Measurements from ENCODE around the gene LGALS7B.
"Not testable (repeated sequence)": the region's sequence is repeated elsewhere in the genome, so short reads cannot be mapped to it uniquely, and the experiment has no call there.

Gene LGALS7B

DNA sequence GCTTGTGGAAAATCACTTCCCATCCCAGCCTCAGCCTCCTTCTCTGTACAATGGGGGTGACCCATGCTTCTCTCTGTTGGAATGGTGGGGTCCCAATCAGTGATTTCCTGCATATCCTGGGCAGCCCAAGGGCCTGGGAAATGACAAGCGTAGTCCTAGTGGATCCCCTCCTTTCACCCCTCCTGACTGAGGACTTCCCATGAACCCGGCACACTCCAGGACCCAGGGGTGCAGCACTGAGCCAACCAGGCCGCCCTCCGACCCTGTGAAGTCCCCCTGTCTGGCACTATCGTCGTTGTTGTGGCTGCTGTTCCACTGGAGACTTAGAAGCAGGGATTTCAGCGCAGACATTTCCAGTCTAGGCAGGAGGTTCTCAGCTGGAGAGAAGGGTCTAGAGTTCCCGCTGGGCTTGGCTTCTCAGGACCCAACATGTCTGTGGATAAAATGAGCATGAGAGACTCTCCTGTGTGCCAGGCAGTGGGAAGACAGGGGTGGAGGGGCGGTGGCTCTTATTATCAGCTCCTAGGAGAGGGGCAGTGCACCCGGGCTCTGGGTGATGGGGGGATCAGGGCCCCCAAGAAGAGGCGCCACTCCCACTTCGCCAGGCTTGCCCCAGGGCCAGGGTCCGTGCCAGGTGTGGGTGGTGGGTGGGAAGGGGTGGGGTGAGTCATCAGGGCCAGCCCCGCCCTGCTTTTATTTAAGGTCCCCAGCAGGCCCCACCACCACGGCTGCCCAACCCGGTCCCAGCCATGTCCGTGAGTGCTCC, at the start of gene LGALS7B:
Gene LGALS7B, plus strand, starts transcription at position 723 of the 766 bp plus-strand sequence. Its CDS starts 27 bp downstream, at position 750.
- no peak for DNase-seq (ENCODE audit: low read depth)

DNA sequence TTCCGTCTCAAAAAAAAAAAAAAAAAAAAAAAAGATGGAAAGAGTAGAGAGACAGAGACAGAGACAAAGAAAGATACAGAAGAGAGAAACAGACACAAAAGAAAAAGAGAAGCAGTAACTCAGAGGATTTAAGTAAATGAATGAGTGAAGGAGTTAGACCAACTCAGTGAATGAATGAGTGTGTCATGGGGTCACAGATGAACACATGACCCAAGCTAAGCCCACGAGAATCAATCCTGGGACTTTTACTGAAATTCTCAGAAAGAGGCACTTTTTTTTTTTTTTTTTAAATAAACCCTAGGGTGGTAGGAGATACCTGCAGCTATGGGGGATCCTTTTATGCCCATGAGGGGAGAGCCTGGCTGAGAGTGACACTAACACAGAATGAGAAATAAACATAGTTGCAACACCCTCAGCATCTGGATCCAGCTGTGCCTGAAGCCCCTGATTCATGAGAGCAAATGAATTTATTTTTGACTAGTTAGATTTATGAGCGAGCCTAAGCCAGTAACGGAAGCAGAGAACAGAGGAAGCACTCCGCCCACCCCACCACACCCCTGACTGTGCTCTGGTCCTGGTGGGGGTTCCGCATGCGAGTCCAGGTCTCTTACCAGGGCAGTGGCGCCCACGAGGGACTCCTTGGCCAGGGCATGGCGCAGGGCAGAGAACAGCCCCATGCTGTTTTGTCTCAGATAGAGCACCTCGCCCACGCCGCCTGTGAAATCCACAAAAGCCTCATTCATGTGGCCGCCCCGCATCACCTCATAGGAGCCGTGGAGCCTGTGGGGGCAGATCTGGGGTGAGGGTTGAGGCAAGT, 49.4 kb upstream of the LGALS7B start:
- DNase-seq (ENCODE audit: low read depth), result no peak

DNA sequence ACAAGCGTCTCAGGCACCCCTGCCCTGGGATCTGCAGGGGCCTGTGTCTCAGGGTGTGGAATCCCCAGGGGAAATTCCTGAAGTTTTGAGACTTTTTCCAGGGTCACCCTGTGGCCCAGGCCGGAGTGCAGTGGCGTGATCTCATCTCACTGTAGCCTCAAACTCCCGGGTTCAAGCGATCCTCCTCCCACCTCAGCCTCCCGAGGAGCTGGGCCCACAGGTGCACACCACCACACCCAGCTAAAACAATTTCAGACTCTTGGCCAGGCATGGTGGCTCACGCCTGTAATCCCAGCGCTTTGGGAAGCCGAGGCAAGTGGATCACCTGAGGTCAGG, 48.8 kb upstream of the LGALS7B start:
- DNase-seq (ENCODE audit: low read depth), result no peak

DNA sequence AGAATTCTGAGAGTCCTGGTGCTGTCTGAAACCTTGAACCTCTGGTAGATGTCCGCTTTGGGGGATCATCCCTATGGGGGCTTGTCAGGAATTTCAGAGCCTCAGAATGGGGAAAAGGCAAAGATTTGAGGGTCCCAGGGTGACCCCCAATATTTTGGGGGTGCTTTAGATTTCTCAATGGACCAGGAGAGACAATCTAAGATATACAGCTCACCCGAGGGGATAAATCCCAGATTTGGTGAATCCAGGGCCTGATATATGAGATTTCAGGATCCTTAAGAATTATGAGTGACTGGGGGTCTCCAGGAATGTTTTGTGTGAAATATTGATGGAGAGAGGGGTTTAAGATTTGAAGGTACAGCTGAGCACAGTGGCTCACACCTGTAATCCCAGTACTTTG, 48.1 kb upstream of the LGALS7B start:
- no peak for DNase-seq (ENCODE audit: low read depth)

DNA sequence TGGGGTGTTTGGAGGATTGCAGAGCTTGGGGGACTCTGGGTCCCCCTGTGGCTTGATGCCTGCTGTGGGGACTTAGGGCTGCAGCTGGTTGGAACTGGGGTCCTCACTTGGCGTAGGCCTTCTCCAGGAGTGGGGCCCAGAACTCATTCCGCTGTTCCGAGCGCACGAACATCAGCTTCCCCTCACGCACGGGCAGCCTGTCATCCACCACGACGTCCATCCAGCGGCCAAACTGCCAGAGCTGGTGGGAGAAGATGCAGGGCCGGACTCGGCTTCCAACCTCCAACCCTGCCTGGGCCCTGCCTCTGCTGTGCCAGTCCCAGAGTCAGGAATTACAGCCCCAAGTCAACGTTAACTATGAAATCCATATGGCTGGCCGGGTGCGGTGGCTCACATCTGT, 47.3 kb upstream of the LGALS7B start:
- DNase-seq (ENCODE audit: low read depth), result no peak

DNA sequence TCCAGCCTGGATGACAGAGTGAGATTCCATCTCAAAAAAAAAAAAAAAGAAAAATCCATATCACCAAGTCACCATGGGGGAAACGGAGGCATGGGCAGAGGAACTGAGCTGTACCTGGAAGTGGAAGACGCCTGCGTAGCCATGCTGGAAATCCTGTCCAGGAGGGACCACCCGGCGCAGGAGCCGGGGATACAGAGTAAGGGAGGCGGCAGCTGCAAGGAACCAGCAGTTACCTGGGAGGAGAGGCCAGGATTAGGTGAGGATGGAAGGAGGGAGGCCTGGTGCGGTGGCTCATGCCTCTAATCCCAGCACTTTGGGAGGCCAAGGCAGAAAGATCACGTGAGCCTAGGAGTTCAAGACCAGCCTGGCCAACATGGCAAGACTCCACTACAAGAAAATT, 46.7 kb upstream of the LGALS7B start:
- DNase-seq (ENCODE audit: low read depth), result no peak

DNA sequence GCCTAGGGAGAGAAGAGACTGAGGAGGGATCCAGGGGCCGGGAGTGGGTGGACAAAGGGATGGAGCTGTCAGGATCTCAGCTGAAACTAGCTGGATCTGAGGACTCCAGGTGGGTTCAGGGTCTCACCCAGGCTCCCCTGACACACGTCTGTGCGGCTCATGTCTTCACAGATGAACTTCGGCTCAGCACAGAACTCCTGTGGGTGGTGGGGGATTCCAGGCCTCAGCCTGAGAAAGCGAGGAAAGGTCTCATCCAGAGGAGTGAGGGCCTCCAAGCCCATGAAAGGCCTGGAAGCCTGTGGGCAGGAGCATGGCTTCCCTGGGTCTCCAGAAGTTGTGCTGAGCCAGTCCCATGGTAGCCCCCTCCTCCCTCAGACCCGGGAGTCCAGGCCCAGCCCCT, 46.1 kb upstream of the LGALS7B start:
- DNase-seq (ENCODE audit: low read depth), result no peak

DNA sequence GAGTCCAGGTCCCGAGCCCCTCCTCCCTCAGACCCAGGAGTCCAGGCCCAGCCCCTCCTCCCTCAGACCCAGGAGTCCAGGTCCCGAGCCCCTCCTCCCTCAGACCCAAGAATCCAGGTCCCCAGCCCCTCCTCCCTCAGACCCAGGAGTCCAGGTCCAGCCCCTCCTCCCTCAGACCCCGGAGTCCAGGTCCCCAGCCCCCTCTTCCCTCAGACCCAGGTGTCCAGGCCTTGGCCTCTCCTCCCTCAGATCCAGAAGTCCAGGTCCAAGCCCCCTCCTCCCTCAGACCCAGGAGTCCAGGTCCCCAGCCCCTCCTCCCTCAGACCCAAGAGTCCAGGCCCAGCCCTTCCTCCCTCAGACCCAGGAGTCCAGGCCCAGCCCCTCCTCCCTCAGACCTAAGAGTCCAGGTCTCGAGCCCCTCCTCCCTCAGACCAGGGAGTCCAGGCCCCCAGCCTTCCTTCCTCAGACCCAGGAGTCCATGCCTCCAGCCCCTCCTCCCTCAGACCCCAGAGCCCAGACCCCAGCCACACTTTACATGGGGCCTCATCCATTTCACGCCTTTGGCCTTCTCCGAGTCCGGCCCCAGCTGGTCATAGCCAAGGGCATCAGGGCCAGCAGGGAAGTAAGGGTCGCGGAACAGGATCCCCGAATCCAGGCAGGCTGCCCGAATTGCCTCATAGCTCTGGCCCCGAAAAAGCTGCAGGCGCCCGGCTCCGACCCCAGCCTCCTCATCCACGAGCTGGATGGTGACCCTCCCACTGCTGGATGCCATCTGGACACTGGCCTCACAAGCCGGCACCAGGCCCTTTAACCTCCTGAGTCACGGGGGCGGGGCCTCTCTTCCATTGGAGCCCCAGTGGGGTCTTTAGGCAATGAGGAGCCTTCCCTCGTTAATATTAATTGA, 45.4 kb upstream of the LGALS7B start:
- no peak for DNase-seq (ENCODE audit: low read depth)

DNA sequence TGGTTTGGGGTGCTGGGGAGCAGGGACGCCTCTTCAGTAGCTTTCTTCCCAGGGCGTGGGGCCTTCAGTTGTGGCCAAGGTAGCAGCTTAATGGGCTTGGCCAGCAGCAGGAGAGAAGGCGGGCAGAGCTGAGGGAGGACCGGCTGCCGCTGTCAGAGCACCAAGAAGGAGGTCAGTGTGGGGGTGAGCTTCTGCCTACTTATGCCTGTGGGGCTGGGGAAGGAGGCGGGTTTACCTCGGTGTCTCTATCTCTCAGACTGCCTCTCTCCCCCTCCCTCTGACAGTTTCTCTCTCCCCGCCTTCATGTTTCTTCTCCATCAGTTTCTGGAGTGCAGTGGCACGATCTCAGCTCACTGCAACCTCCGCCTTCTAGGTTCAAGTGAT, 44.7 kb upstream of the LGALS7B start, which contains the start of gene CAPN12:
Gene CAPN12, minus strand, starts transcription at position 177 of the 384 bp plus-strand sequence. CDS start 309 bp downstream, outside the sequence.
- DNase-seq (ENCODE audit: low read depth), result no peak

DNA sequence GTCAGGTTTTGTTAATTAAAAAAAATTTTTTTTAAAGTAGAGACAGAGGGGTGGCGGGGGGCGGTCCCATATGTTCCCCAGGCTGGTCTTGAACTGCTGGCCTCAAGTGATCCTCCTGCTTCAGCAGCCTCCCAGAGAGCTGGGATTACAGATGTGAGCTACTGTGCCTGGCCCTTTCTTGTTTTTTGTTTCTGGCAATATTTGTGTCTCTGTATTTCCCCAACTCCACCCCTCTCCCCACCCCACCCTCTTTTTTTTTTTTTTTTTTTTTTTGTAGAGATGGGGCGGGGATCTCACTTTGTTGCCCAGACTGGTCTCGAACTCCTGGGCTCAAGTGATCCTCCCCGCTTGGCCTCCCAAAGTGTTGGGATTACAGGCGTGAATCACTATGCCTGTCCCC, 44.1 kb upstream of the LGALS7B start:
- no peak for DNase-seq (ENCODE audit: low read depth)

DNA sequence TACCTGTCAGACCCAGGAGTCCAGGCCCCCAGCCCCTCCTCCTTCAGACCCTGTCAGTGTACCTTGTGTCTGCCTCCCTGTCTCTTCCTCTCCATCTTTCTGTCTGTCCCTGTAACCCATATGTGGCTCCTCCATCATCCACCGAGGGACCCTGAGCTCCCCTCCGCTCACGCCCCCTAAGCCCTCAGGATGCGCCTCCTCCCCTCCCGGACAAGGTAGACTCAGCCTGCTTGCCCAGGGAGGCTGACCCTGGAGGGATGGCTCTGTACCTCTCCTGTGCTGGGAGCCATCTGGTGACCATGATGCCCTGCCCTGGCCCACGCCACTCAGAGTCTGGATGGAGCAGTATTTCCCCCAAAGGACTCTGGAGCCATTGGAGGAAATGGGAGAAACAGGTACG, 43.7 kb upstream of the LGALS7B start:
- no peak for DNase-seq (ENCODE audit: low read depth)

DNA sequence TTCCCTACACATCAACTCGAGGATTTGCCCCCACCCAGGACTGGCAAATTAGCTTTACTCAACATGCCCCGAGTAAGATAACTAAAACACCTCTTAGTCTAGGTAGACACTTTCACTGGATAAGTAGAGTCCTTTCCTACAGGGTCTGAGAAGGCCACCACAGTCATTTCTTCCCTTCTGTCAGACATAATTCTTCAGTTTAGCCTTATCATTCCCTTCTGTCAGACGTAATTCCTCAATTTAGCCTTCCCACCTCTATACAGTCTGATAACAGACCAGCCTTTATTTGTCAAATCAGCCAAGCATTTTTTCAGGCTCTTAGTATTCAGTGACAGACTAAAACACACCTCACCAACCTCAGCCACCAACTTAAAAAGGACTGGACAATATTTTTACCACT, 35.2 kb upstream of the LGALS7B start:
- DNase-seq (ENCODE audit: low read depth), result not testable (repeated sequence)

DNA sequence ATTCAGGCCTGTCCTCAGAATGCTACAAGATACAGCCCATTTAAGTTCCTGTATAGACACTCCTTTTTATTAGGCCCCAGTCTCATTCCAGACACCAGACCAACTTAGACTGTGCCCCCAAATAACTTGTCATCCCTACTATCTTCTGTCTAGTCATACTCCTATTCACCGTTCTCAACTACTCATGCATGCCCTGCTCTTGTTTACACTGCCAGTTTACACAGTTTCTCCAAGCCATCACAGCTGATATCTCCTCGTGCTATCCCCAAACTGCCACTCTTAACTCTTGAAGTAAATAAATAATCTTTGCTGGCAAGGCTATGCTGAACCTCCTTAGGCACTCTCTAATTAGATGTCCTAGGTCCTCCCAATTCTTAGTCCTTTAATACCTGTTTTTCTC, 34.8 kb upstream of the LGALS7B start:
- DNase-seq (ENCODE audit: low read depth), result not testable (repeated sequence)

DNA sequence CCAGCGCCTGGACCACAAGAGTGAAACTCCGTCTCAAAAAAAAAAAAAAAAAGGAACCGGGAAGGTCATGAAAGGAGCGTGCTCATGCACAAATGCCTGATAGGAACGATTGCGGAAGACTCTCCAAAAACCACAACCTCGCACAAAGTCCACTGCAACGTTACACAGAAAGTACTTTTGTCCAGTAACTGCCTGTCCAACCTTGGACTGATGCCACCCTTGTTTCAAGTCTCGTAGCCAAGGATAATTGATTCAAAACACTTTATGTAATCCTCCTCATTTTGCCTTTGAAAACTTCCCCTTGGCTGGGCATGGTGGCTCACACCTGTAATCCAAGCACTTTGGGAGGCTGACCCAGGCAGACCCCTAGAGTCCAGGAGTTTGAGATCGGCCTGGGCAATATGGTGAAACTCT, 29.4 kb upstream of the LGALS7B start:
- no peak for DNase-seq (ENCODE audit: low read depth)

DNA sequence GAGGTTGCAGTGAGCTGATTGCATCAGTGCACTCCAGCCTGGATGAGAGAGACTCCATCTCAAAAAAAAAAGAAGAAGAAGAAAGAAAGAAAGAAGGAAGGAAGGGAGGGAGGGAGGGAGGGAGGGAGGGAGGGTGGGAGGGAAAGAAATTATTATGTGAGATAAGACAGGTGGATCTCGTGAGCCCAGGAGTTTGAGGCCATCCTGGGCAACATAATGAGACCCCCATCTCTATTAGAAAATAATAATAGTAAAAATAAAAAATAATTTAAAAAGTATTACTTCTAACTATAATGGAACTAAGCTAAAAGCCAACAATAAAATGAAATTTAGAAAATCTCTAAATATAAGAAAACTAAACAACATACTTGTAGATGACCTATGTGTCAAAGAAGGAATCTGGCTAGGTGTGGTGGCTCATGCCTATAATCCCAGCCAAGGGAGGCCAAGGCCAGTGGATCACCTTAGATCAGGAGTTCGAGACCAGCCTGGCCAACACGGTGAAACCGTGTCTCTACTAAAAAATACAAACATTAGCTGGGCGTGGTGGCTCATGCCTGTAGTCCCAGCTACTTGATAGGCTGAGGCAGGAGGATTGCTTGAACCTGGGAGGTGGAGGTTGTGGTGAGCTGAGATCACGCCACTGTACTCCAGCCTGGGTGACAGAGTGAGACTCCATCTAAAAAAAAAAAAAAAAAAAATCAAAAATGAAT, 28.0 kb upstream of the LGALS7B start:
- not testable (repeated sequence) for DNase-seq (ENCODE audit: low read depth)

DNA sequence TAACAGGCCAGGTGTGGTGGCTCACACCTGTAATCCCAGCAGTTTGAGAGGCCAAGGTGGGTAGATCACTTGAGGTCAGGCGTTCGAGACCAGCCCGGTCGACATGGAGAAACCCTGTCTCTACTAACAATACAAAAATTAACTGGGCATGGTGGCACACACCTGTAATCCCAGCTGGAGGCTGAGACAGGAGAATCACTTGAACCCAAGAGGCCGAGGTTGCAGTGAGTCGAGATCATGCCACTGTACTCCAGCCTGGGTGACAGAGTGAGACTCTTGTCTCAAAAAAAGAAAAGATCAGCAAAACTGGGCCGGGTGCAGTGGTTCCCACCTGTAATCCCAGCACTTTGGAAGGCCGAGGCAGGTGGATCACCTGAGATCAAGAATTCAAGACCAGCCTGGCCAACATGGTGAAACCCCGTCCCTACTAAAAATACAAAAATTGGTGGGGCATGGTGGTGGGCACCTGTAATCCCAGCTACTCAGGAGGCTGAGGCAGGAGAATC, 27.1 kb upstream of the LGALS7B start:
- not testable (repeated sequence) for DNase-seq (ENCODE audit: low read depth)

DNA sequence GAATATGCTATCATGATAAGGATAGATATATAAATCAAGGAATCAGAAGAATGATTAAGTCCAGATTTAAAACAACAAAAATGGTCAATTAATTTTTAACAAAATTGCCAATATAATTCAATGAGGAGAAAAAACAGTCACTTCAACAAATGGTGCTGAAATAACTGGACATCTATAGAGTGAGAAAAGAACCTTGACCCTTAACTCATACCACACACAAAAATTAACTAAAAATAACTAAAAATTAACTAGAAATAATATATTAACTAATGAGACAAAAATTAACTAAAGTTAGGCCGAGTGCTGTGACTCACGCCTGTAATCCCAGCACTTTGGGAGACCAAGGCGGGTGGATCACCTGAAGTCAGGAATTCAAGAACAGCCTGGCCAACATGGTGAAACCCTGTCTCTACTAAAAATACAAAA, 25.2 kb upstream of the LGALS7B start:
- DNase-seq (ENCODE audit: low read depth), result no peak

DNA sequence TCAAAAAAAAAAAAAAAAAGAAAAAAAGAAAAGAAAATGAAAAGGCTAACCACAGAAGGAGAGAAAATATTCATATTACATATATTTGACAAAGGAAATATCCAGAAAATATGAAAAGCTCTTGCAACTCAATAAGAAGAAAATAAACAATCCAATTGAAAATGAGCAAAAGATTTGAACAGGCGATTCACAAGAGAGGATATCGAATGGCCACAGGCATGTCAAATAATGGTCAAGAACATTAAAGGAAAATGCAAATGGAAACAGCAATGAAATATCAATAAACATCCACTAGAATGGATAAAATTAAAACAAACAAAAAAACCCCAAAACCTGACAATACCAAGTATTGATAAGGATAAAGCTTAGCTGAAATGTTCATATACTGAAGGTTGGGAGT, 23.8 kb upstream of the LGALS7B start:
- no peak for DNase-seq (ENCODE audit: low read depth)

DNA sequence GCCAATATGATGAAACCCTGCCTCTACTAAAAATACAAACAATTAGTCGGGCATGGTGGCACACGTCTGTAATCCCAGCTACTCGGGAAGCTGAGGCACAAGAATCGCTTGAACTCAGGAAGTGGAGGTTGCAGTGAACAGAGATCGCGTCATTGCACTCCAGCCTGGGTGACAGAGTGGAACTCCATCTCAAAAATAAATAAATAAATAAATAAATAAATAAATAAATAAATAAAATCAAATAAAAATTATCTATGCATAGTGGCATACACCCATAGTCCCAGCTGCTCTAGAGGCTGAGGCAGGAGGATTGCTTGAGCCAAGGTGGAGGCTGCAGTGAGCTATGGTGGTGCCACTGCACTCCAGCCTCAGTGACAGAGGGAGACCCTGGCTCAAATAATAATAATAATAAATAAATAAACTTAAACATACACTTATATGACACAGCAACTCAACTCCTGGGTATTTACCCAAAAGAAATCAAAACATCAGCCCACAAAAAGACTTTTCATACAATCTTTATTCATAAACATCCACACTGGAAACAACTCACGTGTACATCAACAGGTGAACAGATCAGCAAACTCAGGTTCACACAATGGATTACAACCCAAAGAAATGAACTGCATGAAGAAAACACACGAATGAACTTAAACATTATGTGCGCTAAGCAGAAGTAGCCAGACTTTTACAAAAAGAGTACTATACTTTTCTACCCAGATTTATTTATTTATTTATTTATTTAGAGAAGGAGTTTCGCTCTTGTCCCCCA, 22.5 kb upstream of the LGALS7B start:
- no peak for DNase-seq (ENCODE audit: low read depth)

DNA sequence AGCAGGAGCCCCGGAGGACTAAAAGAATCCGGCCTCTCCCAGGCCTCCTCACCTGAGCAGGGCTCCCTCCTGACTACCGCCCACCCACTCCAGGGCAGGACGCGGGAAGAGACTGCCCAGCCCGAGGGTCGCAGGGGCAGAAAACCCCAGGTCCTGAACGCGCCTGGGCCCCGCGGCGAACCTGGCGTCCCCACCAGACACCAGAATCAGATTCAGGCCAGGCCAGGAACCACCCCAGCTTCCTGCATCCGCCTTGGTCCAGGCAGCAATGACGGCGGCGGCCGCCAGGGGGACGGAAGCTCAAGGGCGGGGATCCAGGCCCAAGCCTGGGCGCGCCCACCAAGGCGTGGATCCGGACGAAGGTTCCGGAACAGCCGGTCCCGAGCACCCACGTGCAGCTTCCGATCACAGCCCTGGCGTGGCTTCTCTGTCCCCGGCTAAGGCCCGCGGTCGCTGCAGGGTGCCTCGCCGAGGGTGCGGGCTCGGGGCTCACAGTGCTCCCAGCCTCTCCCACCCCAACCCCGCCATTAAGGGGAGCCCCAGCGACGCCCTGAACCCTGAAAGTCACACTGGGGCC, 19.3 kb upstream of the LGALS7B start:
- peak; percentile 74 for DNase-seq (ENCODE audit: low read depth)

All from fibroblast of gingiva (primary cell).